GM21515 (cell line): ENCODE results near the gene MRPL38.

Source experiments
- ATAC-seq: cut with Tn5 transposase; IDR thresholded peaks from one replicate; pipeline ENCODE4 v1.9.1; 2021; ENCODE audit not compliant: unreplicated experiment

The MRPL38 gene

GRCh38 chr17:75920045-75920560 lies 15.4 kb upstream of the MRPL38 start:
- no peak for ATAC-seq

- no peak for ATAC-seq
These were observed 14.9 kb upstream of the MRPL38 start for GRCh38 chr17:75919611-75920010.

DNA sequence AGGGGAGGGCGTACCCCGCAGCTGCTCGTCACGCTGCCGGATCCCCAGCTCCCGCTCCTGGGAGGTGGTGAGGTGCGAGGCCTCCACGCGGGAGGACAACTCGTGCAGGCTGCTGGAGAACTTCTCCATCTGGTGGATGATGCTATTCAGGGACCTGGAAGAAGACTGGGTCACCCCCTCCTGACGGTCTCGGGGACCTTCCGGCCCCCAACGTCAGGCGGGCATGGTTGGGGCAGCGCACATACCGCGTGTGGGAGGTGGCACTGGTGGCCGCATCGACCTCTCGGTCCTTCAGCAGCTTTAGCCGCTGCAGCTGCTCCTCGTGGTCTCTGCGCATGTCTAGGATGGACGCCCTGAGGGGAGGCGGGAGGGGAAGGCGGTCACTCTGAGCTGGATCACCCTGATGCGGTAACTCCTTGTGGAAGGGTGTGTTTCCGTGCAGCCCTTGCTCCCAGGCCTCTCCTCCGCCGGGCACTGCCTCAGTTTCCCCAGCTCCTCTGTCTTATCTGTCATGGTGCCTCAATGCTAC lies 13.3 kb upstream of the MRPL38 start:
- no peak for ATAC-seq

- no peak for ATAC-seq
These were observed 12.6 kb upstream of the MRPL38 start for GRCh38 chr17:75917141-75917916.

- no peak for ATAC-seq
These were observed 10.6 kb upstream of the MRPL38 start for GRCh38 chr17:75915268-75915667.

DNA sequence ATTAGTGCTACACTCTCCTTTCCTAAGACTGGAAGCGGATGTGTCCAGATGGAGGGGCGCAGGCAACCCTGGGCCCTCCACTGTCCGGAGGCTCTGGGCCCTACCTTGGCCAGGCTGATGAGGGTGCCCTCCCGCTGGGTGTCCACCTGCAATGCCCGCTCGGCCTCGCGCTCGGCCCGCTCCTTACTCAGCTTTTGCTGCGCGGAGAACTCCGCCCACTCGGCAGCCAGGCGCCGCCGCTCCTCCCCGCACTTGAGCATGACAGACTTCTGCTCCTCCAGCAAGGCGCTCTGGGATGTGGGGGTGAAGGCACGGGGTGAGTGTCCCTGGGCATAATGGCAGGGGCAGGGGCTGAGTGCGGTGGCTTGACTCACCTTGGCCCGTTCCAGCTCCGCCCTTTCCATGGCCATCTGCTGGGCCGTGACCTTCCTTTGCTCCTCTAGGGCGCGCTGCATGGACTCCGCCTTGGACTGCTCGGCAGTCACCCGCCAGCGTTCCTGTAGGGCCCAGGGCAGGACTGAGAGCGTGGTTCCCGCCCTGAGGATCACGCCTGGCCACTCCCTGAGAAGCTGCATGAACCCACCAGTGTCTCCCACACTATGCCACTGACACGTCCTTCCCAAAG lies 10.1 kb upstream of the MRPL38 start:
- ATAC-seq: no peak

- no peak for ATAC-seq
These were observed 9.0 kb upstream of the MRPL38 start for GRCh38 chr17:75913537-75914210.

- ATAC-seq: no peak
These were observed 6.0 kb upstream of the MRPL38 start for GRCh38 chr17:75910699-75911098.

DNA sequence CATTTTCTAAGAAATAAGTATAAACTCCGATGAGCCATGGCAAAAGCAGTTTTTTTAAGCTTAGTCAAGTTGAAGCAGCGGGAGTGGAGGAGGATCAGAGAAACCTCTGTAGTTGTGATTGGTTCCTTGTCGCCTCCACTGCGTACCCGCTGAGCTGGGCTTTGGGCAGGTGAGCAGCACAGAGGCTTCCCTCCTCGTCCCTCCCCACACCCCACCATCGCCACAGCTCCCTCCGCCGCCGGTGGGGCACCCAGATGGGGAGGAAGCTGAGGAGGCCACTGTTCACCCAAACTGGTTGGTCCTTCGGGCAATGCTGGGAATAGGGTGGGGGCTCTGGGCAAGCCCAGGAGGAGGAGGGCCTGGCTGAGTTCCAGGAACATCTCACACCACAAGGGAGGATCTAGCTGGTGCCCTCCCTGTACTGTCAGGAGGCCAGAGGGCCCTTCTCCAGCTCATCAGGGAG lies 5.2 kb upstream of the MRPL38 start:
- ATAC-seq: no peak

DNA sequence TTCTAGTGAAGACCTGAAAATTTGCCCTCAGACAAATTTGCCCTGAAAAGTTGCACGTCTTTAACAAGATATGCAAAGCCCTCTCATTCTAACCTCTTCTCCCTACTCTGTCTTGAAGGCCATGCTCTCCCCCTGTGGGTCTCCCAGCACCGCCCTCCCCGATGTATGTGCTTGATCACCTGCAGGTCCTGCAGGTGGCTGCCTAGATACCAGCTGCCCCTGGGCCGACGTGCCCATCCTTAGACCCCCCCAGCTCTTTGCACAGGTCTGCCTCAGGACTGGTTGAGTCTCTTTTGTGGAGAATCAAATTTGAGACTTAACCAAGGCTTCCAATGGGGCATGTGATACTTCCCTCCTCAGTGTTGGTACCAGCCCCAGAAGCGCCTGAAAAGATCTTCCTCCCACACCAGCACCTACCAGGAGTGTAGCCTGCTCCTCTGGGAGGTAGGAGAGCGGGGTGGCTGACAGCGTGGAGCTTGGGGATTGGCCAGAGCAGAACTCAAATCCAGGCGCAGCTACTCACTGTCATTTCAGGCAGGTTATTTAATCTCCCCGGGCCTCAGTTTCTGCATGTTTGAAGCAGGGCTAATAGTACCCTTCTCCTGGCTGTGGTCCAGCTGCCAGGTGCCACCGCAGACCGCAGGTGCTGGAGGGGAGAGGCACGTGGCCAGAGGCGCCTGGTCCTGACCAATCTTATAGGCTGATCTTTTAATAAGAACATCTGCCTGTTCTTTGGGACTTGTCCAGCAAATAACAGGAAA lies 4.5 kb upstream of the MRPL38 start:
- no peak for ATAC-seq

DNA sequence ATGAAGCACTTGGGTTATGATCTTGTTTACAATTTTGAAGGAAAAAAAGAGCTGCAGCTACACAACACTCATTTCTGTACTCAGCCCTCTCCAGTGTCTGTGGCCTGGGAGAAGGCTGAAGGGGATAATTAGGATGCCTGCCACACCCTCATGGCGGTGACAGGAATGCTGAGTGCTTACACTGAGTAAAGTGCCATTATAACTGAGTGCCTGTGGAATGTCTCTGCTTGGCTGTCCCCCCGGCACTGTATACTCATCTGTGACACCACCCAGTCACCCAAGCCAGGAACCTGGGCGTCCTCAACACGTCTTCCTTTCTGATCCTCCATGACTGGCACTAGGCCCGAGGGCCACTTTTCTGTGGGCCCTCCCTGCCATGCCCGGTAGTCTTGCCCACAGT lies 3.5 kb upstream of the MRPL38 start:
- ATAC-seq: no peak

DNA sequence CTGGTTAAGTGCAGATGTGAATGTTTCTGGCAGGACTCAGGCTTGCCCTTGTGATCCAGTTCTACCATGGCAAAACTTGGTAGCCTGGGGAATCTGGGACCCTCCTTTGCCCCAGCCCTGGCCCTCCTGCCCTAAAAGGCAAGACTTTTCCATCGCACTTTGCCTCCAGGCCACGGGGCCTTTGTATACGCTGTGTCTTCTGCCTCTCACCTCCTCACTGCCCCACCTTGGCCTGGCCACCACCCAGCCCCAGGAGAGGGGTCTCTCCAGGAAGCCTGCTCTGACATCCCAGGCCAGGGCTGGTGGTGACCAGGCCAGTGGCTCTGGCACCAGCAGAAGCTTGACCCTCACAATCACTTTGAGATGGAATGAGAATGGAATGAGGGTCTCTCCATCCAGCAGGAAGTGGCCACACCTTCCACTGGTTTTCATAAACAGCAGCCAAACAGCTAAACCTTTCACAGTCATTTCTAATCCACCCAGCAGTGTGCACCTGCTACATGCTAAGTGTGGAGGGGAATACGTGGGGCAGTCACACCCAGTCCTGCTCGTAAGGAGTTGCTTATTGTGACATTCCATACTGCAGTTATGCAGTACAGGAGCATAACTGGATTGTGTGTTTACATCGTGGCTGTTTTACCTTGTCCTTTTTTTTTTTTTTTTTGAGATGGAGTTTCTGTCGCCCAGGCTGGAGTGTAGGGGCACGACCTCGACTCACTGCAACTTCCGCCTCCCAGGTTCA lies 1.6 kb upstream of the MRPL38 start:
- ATAC-seq: no peak

DNA sequence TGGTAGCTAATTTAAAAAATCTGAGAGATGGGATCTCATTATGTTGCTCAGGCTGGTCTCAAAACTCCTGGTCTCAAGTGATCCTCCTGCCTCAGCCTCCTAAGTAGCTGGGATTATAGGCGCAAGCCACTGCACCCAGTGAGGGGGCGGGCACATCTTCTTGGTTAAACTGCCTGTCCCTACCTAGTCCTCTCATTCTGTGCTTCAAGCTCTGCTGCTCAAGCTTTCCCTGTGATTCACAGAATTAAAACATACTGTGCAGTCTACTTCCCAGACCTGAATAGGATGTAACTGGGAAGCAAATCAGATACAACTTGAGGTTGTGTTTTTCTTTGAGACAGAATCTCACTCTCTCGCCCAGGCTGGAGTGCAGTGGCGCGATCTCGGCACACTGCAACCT lies 2.3 kb downstream of the MRPL38 start:
- ATAC-seq: no peak

DNA sequence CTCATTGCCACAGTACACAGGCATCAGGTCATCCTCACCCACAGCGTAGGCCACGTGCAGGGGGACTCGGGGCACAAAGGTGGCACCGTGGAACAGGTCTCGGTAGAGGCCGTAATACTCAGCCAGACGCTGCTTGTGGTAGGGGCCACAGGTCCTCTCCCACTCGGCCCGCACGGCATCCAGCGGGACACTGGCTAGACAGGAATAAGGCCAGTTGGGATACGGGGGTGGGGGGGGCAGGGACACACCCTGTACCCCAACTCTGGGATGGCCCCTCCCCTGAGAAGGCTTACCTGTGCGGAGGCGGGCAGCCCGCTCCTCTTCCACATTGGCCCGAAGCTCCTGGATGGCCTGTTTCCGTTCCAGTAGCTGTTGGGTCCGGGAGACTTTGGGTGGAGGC lies 3.0 kb downstream of the MRPL38 start:
- no peak for ATAC-seq

- ATAC-seq: no peak
These were observed 3.8 kb downstream of the MRPL38 start for GRCh38 chr17:75900691-75901533.

GRCh38 chr17:75899767-75900468 lies 4.8 kb downstream of the MRPL38 start:
- no peak for ATAC-seq

GRCh38 chr17:75899353-75899752 lies 5.3 kb downstream of the MRPL38 start:
- no peak for ATAC-seq

DNA sequence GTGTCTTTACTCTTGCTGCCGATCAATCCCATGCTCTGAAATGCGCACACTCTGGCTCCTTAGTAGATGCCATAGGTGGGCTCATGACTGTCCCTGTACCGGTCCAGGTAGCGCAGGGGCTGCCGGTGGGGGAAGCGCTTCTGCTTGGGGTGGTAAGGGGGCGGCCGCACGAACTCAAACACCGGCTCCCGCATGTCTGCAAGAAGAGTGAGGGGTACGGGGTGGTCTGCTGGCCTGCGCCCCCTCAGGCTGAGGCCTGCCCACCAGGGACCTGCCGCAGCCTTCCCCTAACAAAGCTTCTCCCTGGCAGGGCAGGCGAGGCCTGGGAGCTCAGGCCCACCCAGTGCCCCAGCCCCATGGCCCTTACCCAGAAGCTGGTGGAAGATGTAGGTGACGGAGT lies 5.9 kb downstream of the MRPL38 start:
- no peak for ATAC-seq

DNA sequence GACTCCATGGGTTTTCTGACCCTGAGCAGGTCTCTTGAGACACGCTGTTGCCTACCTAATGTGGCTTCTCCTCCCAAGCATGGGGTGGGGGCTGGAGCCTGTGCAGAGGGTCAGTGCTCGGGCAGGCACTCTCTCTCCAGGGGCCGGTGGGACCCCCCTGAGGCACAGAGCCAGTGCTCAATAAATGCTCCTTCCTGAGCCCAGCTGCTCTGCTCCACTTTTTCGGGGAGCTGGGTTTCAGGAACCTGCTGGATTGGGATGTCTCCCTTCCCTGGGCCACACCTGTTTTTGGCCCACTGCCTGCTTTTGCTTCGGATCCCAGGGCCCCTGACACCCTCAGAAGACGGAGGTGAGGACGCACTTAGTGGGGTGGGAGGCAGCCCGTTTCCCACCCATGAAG lies 6.6 kb downstream of the MRPL38 start:
- no peak for ATAC-seq
